Measurements from ENCODE around the gene ZNF791.
A peak's percentile ranks its signal among the peaks of the same experiment; 100 is the strongest.
"Not testable (repeated sequence)": the region's sequence is repeated elsewhere in the genome, so short reads cannot be mapped to it uniquely, and the experiment has no call there.

ZNF791 gene

GRCh38 chr19:12668346-12668745, 57.6 kb downstream of the ZNF791 start:
- no peak for DNase-seq

GRCh38 chr19:12668932-12669269, 58.2 kb downstream of the ZNF791 start:
- peak; percentile 42 for DNase-seq

DNA sequence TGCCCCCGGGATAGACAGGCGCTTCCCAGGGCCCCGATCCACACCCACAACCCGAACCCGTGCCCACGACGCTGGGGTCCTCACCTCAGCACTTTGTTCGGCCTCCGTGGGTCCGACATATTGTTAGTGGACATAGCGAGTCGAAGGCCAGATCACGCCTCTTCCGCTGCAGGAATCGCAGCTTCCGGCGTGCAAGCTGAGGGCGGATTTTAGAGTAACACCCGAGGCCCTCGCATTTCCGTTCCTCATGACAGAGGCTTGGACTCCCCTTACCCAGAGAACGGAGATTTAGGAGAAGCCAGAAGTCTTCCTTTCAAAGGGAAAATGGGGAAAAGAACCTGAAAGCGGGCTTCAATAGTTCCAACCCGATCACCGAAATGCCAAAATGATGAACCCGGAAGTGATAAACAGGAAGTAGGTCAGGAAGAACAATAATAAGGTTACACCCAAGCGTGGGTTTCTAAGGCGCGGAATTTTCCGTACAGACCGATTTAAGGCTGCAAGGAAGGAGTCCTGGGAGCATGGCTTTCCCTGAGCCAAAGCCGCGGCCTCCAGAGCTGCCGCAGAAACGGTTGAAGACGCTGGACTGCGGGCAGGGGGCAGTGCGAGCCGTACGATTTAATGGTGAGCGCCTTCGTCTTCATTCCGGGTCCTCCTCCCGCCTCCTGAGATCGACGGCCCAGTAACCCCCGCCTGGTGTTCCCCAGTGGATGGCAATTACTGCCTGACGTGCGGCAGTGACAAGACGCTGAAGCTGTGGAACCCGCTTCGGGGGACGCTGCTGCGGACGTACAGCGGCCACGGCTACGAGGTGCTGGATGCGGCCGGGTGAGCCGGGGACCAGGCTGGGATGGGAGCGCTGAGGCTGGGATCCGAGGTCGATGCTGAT, 58.8 kb downstream of the ZNF791 start:
- DNase-seq, result peak; percentile 81

- DNase-seq, result no peak
Measured at GRCh38 chr19:12670159-12670928, 59.6 kb downstream of the ZNF791 start.

DNA sequence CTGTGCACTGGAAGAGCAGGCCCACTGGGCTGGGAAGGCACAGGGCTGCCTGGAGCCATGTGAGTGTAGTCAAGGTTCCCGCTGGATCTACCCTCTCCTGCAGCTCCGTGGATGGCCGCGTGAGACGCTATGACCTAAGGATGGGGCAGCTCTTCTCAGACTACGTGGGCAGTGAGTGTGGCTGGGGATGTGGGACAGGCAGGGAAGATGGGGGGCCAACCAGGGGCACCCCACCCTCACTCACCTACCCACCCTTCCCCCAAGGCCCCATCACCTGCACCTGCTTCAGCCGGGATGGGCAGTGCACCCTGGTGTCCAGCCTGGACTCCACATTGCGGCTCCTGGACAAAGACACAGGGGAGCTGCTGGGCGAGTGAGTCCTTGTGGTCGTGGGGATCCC, 62.0 kb downstream of the ZNF791 start:
- no peak for DNase-seq

GRCh38 chr19:12675399-12675798, 64.7 kb downstream of the ZNF791 start:
- no peak for DNase-seq

- DNase-seq, result no peak
Measured at GRCh38 chr19:12675940-12676339, 65.2 kb downstream of the ZNF791 start.

DNA sequence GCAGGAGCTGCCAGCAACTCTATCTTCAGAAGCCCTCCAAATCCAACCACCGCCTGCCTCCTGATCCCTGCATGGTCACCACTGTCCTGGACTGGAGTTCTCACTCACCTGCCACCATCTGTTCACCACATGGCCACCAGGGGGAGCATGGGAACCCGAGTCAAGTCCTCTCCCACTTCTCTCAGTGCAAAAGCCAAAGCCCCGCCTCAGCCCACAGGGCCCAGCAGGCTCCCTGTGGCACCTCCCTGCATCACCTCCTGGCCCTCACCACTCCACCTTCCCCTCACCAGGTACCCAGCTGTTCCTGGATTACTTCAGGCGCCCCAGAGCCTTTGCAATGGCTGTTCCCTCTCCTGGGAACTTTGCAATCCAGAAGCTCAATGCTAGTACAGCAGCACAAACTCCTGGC, 65.7 kb downstream of the ZNF791 start:
- DNase-seq, result peak; percentile 64

GRCh38 chr19:12676928-12677327, 66.2 kb downstream of the ZNF791 start:
- DNase-seq, result no peak

DNA sequence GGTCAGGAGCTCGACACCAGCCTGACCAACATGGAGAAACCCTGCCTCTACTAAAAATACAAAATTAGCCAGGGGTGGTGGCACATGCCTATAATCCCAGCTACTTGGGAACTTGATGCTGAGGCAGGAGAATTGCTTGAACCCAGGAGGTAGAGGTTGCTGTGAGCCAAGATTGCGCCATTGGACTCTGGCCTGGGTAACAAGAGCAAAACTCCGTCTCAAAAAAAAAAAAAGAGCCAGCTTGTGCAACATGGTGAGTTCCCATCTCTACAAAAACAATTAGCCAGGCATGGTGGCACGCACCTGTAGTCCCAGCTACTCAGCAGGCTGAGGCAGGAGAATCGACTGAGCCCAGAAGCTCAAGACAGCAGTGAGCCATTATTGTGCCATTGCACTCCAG, 67.3 kb downstream of the ZNF791 start:
- not testable (repeated sequence) for DNase-seq

DNA sequence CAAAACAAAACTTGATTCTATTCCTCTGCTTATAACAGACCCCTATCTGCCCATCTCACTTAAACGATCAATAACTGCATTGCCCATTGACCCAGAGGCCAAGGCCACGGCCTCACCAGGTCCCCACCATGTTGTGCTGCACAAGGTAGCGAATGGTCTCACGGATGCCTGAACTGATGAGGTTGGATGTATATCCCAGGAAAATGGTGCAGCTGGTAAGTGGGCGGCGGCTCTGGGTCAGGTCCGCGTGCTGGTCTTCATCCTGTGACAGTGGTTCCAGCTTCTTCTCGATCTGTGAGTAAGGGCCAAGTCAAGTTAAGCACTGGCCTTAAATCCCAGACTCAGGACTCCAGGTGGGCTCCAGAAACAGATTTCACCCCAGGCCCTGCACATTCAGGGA, 69.3 kb downstream of the ZNF791 start:
- no peak for DNase-seq

GRCh38 chr19:12681074-12681987, 70.6 kb downstream of the ZNF791 start, which contains the start of gene DHPS:
Gene DHPS (minus strand): TSS chr19:12681880. CDS start chr19:12681766, 114 bp downstream.
- DNase-seq, result peak; percentile 97
